NCI-H146 treated with DMSO at 0.1 percent for 48 hours (cell line): ENCODE data around the gene MET.
"Not testable (repeated sequence)": the region's sequence is repeated elsewhere in the genome, so short reads cannot be mapped to it uniquely, and the experiment has no call there.

ENCODE experiments used
- DNase-seq: peaks from one replicate; lab custom pipeline; 2025; ENCODE audit not compliant: unreplicated experiment; lab: John Stamatoyannopoulos, UW

Gene MET

DNA sequence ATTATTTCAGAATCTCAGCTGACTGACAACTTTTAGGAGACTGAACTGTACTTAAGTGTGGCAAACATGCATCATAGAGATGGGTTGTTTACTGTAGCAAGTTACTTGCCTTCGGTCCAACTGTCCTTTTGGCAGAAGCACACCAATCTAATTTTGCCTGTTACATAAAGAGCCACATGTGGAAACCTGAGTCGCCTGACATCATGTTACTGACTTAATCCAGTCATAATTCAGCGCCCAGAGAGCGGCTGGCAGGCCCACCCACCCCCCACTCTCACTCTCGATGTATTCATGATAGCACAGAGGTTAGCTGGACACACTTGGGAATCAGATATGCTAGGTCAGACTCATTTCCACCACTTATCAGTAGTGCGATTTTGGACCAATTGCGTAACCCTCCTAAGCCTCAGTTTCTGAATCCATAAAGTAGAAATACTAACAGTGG is 133.1 kb downstream of the MET start:
- no peak for DNase-seq

DNA sequence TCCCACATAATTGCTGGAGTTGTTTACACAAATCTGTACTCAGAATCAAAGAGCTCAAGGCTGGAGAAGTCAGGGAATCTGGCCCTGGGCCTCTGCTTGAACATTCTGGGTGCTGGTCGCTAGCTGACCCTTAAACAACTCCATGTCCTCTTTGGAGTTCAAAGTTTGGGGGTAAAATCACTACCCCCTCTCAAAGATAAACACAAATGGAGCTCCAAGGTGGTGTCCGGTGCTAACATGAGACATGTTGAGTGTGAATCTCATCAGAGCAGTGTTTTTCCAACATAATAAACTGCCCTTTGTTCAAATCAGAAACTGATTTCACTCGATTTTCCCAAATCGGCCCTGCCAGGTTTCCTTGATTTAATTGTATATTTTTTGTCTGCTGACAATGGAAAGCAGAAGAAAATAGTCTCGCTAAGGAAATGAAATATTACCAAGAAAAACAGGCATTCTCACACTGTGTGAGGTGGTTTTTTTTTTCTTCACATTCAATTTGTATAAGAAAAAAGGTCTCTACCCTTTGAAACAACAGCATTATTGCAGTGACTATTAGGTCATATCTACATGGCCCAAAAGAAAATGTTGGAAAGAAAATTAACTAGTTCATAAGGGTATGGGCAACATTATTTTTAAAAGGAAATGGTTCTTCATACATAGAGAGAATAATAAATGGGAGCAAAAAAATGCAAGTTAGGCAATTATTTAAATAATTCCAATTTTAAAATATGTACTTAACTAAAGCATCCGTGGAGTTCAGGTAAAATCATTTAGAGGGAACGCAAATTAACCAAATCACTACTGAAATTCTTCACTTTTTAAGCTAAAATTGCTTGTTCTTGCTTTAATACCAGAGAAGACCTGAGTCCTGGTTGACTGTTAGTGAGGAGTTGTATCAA is 134.3 kb downstream of the MET start:
- DNase-seq: no peak

DNA sequence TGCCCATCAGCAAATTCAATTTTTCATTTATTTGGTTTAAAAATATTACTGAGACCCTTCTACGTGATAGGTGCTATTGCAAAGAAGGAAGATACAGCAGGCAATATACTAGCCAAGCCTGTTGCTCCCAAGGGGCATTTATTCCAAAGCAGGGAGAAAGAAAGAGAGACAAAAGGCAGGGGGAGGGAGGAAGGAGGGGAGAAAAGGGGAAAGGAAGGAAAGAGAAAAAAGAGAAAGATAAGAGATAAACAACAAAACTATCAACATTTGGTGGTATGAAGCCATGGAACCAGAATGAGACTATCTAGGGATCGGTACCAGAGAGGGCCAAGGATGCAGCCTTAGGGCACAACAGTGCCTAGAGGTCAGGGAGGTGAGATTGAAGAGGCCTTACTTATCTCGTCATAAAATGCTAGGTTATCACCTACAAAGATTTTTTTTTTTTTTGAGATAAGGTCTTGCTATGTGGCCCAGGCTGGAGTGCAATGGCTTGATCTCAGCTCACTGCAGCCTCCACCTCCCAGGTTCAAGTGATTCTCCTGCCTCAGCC is 135.1 kb downstream of the MET start:
- no peak for DNase-seq

DNA sequence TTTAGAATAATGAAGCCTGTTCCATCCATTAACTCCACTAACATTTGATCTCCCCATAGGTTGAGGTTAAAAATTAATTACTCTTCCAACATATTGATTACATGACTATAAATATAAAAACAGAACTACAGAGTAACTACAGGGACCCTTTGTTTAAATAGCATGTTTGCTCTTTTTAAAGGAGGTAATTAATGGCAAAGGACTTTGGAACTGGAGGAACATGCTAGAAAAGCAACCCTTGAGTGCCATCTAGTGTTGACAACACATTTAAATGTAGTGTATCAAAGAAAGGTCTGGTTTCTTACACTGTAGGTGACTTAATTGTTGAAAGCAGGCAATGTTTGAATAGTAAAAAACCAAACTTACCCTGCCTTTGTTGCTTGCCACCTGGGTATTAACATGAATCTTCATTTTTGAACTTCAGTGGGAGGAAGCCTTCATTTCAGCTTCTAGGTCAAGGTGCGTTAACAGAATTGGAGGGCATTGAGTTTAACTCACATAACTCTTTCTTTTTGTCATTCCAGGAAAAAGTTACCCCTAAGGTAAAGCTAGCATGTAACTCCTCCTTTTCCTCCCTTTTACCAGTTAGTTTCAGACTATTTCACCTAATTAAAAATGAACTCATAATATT is 137.8 kb downstream of the MET start:
- peak; percentile 75 for DNase-seq

DNA sequence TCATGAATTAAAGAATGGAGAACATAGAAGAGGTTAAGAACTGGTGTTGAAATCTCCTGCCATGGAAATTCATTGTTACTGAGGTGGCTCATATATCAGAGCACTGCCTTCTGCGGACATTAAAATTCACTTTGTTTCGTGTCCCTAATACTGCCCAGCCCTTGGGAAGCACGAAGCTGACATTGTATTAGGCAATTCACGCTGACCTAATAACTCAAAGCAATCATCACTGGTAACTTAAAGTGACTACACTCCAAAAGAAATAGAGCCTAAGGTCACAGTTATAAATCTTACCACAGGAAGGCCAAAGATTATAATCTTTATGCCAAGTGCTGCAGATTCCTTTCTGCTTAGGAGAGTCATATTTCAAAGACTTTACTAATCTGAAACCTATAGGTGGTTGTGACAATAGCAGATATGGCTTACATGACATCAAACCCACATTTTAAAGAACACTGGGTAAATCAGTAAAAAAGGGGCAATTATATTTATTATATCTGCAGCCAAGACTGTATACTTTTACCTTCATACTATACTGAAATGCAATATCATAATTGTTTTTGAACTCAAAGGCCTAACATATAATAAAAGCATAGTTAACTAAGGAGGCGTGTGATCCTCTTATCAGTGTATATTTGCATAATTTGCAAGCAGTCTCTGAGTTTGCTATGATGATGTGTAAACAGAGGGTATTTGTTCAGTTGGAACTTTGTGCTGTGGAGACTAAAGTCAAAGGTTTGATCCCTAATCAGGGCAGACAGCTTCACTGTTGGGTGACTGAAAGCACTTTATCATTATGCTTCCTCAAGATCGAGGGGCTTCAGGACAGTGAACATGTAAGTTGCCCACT is 138.5 kb downstream of the MET start:
- no peak for DNase-seq

DNA sequence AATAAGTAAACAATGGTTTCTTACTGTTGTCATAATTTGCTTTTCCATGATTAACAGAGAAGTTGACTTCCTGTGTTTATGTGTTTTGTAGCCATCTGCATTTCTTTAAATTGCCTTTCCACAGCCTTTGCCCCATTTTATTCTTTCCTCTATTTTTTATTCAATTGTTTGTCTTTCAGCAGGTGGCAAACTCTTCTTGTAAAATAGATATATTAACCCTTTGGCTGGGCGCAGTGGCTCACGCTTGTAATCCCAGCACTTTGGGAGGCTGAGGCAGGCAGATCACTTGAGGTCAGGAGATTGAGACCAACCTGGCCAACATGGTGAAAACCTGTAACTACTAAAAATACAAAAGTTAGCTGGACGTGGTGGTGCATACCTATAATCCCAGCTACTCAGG is 139.8 kb downstream of the MET start:
- DNase-seq: no peak

DNA sequence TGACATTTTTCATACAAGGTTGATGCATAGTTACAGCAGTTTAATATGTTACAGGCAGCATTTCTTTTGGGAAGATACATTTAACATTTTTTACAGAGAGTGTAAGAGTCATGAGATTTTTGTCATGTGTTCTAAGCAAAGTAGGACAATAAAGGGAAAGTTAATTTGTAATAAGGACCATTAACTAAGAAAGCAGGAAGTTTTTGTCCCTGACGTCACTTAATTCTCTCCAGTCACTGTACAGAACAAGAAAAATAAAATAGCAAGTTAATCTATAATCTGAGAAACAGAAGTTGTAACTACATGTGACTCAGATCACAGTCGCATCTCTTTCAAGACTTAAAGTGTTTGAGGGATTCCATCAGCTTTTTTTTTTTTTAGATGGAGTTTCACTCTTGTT is 140.9 kb downstream of the MET start:
- DNase-seq: no peak

DNA sequence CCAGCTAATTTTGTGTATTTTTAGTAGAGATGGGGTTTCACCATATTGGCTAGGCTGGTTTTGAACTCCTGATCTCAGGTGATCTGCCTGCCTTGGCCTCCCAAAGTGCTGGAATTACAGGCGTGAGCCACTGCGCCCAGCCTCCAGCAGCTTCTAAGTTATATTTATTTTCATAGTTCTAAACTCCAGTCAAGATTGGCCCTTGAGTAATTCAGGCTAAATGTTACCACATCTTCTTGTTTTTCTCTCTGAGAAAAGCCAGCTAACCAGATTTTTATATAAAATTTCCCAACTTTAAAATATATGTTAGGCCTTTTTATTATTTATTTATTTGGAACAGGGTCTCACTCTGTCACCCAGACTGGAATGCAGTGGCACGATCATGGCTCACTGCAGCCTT is 141.4 kb downstream of the MET start:
- not testable (repeated sequence) for DNase-seq

DNA sequence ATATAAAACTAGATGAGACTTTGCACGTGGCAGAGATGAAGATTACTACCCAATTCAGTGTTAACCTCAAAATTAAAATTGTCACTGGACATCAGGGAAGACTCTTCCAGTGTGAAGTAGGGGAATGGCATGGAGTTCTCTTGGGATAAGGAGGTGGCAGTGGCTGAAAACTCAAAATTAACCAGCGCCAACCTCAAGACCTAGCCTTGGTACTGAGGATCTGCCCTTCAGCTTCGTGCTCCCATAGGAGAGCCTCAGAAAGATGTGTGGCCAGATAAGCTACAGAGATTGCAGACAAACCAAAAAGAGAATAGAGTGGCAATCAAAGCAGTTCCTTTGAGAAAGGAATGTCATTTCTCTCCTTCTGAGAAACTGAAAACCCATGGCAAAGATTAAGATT is 143.0 kb downstream of the MET start:
- no peak for DNase-seq

DNA sequence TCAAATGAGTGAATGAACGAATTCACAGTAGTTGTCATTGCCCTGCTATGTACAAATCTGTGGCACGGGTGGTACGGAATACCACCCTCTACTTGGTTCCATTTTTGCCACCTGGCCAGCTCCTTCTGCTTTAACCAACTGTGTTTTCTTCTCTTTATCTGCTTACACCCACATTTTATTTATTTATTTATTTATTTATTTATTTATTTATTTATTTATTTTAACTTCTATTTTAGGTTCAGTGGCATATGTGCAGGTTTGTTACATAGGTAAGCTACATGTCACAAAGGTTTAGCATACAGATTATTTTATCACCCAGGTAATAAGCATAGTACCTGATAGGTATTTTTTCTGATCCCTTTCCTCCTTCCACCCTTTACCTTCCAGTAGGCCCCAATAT is 148.2 kb downstream of the MET start:
- no peak for DNase-seq

DNA sequence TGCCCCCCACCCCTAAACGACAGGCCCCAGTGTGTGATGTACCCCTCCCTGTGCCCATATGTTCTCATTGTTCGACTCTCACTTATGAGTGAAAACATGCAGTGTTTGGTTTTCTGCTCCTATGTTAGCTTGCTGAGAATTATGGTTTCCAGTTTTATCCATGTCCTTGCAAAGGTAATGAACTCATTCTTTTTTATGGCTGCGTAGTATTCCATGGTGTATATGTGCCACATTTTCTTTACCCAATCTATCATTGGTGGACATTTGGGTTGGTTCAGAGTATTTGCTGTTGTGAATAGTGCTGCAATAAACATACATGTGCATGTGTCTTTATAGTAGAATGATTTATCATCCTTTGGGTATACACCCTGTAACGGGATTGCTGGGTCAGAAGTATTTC is 149.7 kb downstream of the MET start:
- not testable (repeated sequence) for DNase-seq

DNA sequence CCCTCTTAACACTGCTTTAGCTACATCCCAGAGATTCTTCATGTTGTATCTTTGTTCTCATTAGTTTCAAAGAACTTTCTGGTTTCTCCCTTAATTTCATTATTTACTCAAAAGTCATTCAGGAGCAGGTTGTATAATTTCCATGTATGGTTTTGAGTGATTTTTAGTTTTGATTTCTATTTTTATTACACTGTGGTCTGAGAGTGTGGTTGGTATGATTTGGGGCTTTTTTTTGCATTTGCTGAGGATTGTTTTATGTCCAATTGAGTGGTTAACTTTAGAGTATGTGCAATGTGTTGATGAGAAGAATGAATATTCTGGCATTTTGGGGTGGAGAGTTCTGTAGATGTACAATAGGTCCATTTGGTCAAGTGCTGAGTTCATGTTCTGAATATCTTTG is 152.5 kb downstream of the MET start:
- no peak for DNase-seq

DNA sequence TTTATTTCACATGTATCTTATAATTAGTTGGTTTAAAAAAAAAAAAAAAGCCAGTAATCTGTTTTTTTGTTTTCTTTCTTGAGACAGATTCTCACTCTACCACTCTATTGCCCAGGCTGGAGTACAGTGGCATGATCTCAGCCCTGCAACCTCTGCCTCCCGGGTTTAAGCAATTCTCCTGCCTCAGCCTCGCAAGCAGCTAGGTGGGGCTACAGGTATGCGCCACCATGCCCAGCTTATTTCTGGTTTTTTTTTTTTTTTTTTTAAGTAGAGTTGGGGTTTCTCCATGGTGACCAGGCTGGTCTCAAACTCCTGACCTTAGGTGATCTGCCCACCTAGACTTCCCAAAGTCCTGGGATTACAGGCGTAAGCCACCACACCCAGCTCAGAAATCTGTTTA is 156.3 kb downstream of the MET start:
- DNase-seq: no peak

DNA sequence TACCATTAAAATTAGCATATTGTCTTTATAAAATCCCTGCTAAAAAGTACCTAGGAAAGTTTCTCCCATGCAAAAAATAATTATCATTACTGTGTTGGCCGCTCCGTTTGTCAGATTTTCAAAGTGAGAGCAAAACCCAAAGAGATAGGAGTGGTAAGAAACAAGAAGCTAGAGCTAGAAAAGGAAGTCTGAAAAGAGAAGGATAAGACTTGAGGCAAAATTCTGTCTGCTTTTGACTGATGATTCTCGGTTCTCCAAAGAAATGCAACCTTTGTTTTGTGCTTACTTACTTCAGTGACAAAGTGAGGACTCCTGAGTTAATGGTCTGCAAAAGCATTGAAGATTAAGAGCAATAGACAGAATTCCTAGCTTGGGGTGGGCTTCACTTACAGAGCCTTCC is 157.0 kb downstream of the MET start:
- DNase-seq: no peak

DNA sequence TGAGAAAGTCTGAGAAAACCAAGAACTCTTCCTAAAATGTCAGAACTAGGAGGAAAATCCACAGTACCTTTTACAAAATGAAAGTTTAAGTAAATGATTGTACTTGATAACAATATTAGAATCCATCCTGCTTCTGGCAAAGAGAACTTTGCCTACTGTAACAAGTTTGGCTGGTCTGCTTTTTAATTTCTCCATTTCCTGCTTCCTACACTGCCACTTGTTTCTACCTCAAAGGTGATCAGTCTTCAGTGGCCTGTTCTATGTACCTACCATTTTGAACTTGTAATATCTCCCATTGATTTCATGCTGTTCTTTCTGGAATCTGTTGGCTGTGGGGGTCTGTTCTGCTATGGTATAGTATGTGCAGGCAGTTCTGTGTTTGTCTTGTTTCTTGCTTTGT is 157.5 kb downstream of the MET start:
- no peak for DNase-seq

DNA sequence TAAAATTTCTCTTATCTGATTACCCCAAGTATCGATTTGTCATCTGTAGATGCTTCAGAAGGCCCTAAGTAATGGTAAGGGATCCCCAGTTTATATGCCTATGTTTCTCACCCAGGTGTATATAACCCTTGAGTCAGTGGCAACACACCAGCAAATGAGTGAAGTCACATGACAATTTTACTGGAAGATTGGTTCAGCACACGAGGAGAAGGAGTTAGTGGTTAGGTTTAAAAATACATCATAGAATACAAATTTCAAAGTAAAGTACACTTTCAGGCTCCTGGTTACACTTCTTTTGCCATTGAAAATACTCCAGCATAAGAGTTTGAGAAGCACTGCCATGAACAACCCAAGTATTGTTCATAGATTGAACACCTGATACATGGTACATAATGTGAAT is 160.7 kb downstream of the MET start:
- DNase-seq: no peak

DNA sequence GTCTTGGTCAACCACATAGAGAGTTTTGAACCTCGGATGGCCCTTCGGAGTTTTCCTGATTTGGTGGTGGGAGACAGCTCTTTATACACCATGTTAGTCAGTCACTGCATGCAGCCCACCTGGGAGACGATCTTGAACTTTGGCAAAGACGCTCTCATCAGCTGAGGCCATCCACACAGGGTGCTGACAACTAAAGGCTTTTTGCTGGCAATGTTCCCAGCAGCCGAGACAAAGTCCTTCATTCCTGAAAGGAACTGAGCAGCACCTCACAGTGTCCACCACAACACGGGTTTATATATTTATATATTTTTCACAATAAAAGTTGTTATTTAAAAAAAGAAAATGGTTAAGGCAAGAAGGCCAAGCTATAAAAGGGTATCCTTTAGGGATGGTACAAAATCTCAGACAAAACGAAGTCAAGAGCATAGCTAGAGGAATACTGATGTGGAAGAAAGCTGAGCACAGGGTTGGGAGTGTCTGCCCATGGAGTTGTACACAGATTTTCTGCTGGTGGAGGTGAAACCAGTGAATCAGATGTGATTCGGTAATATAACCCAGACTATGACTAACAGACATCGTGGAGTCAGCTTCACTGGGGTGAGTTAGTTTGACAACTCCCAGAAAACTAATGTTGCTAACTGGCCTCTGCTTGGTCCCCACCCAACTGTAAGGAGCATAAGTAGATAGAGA is 163.0 kb downstream of the MET start:
- no peak for DNase-seq

DNA sequence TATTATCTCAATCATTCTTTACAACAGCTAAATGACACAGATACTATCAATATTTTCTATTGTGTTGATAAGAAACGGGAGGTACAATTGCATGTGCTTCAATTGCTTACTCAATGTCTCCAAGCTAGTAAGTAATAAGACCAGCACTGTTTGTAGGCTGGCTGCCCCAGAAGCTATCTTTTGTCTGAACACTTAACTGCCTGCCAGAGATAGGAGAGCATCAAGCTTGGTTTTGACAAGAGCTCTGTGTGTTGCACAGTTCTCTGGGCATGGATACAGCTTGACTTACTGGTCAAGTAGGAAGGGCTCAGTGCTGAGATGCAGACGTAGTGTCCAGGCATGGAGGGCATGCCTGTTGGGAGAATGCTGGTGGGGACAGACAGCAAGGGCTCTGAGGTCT is 164.1 kb downstream of the MET start:
- no peak for DNase-seq

DNA sequence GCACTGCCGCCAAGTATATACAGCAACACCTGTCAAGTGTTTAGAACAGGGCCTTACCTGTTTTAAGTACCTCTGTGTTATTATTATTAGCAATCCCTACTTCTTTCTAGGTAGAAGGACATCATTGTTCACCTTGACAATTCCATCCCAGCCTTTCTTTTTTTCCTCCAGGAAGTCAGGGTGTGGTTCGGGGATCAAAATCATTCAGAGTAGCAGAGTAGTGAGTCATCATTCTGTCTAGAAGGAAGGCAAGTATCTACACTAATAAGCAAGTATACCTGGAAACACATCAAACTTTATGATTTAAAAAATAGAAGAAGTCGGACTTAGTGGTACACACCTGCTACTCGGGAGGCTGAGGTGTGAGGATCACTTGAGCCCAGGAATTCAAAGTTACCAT is 164.9 kb downstream of the MET start:
- no peak for DNase-seq

DNA sequence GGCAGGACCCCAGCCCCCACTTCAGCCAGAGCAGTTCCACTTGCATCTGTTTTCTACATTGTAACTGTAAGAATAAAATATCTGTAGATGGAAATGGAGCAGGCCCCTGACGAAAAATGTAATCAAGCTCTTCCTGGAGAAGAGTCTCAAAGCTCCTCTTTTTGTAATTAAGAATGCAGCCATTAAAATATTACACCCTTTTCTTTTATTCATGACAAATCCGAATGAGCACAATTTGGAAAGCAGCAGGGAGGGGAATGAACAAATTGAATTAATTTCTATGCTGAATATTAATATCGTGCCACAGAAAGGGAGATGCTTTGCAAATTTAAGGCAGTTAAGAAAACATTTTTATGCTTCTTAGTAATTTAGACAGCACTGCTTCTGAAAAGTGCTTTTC is 165.6 kb downstream of the MET start:
- DNase-seq: no peak

DNA sequence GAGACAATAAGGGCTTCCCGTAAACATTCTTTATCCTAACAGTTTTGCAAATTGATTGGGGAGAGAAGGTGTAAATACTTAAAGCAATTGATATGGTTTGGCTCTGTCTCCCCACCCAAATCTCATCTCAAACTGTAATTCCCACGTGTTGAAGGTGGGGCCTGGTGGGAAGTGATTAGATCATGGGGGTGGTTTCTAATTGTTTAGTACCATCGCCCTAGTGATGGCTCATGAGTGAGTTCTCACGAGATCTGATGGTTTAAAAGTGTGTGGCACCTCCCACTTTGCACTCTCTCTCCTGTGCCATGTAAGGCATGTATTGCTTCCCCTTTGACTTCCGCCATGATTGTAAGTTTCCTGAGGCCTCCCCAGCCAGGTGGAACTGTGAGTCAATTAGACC is 168.3 kb downstream of the MET start:
- DNase-seq: no peak
